Fibroblast of mammary gland (primary cell): ENCODE results near the gene WNK4.

Experiments
- DNase-seq: peaks from one replicate; pipeline ENCODE4 v3.0.0-alpha.2; 2010; ENCODE audit warnings: low read depth
- H3K4me3 ChIP-seq: 2 replicates; pipeline ENCODE4 v1.5.1; 2011; ENCODE audit warnings: low read depth, mild to moderate bottlenecking, low read length, moderate library complexity; ENCODE audit not compliant: control insufficient read depth
- CTCF ChIP-seq: conservative IDR thresholded peaks from 2 replicates; pipeline ENCODE4 v1.5.1; 2011; ENCODE audit warnings: low read depth, low read length, inconsistent platforms; ENCODE audit not compliant: control insufficient read depth, insufficient read depth

WNK4 gene

GRCh38 chr17:42748202-42748907, 32.1 kb upstream of the WNK4 start:
- DNase-seq: no peak
- no peak for TF ChIP-seq CTCF
- no peak overlapping the region for H3K4me3 ChIP-seq

- peak; percentile 48 for DNase-seq
- no peak overlapping the region for H3K4me3 ChIP-seq
- TF ChIP-seq CTCF: no peak
These were observed 31.3 kb upstream of the WNK4 start for GRCh38 chr17:42748908-42749798.

- H3K4me3 ChIP-seq: no peak overlapping the region
- DNase-seq: no peak
These were observed 29.6 kb upstream of the WNK4 start for GRCh38 chr17:42750739-42751344.

GRCh38 chr17:42751628-42752027, 28.8 kb upstream of the WNK4 start:
- no peak overlapping the region for H3K4me3 ChIP-seq
- no peak for DNase-seq
- TF ChIP-seq CTCF: no peak

More at GRCh38 chr17:42750739-42751344, 29.6 kb upstream of the WNK4 start:
- no peak for TF ChIP-seq CTCF

DNA sequence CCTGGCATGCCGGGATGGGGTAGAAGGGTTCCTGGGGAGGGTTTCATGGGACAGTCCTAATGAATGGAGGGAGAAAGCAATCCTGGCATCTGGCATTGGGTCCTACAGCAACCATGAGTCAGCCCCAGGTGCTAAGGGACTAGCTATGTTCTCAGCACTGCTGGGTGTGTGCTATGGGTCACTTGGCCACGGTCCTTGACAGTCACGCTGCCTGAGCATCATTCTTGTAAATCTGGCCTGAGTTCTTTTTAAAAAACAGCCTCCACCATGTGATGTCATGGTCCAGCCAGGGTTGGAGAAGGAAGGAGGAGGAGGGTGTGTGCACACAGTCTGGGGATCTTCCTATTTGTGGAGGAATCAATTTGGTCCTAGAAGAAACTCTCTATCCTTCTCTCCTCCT, 25.6 kb upstream of the WNK4 start:
- peak; percentile 94 for DNase-seq
- TF ChIP-seq CTCF: no peak
- H3K4me3 ChIP-seq: no peak overlapping the region

DNA sequence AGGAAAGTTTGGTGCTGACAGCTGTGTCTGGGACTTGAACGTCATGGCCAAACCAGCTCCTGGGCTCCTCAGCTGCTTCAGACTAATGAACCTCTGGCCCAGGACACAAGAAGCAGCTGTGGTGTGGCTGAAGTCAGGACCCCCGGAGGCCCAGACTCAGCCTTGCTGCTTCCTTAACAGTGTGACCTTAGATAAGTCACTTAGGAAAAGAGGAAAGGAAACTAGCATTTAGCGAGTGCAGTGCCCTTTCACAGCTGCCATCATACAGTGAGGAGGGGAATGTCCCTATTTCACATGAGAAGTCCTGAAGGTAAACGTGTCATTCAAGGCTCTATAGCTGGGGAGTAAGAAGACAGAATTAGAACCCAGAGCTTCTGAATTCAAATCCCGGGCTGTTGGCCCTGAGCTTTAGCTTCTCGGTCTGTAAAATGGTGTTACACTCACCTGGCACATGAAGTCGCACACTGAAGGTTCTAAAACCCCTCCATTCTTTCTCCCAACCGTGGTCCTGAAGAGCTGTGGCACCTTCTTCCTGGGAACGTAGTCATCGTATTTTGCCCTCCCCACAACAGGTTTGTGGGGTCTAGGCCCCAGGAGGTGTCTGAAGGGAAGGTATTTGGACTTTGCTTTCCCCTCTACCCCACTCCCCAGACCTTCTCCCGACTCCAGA, 20.3 kb upstream of the WNK4 start:
- H3K4me3 ChIP-seq: no peak overlapping the region
- DNase-seq: no peak
- no peak for TF ChIP-seq CTCF
